Measurements from ENCODE around the gene ACSL6.

ACSL6 gene

GRCh38 chr5:132046880-132047299, 35.4 kb upstream of the ACSL6 start:
- no peak for DNase-seq (ENCODE audit: low read depth)

DNA sequence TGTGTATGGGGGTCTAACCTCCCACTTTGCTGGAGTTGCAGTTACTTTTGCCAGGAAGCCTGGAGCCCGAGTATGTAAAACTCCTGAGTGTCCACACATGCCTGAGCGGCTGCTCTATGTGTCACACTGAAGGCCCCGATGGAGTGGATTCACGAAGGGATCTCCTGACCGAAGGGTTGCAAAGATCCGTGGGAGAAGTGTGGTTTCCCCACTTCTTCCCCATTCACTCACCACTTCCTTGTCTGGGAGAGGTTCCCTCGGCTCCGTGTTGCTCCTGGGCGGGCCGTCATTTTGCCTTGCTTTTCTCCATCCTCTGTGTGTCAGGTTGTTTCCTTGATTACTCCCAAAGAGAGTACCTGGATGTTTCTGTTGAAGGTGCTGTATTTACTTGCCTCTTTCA, 32.7 kb upstream of the ACSL6 start:
- DNase-seq (ENCODE audit: low read depth), result no peak

DNA sequence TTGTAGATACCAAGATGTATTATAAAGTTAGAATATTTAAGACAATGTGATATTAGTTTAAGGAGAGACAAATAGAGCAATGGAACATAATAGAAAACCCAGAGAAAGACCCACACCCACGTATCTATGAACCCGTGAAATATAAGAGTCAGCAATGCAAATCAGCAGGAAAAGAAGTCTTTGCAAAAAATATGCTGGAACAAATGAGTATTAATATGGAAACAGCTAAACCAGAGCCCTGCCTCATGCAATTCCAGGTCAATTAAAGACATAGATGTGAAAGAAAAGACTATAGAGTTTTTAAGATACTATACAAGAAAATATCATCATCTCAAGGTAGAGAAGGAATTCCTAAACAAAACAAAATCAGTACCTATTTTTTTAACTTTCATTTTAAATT, 25.9 kb upstream of the ACSL6 start:
- no peak for DNase-seq (ENCODE audit: low read depth)

DNA sequence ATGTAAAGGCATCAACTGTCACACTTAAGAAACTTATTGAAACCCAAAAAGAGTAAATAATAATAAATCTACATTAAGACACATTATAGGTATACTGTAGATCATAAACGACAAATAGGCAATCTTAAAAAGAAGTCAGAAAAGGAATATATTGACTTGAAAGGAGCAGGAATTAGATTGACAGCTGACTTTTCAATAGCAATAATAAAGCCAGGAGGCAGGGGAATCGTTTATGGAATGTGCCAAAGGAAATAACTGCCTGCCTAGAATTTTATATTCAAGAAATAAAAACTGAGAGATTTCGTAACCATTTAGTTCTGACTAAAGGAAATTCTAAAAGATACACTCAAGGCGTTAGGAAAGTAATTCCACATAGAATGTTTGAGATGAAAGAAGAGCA, 21.7 kb upstream of the ACSL6 start:
- no peak for DNase-seq (ENCODE audit: low read depth)

DNA sequence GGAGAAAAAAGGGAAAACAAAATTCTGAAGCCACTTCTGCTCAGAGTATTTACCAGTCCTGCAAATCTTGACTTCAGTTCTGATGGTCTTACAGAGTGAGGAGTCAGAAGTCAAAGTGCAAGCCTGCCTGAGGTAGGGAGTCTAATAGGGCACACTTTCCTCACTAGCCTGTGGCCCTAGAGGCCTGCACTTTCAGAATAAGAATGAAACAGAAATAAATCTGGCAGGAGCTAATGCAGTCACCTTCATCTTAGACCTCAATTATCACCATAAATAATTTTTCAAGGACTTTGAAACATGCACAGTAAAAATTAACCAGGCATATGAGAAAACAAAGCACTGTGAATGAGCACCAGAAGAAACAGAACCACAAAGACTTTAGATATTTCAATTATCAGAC, 20.7 kb upstream of the ACSL6 start:
- no peak for DNase-seq (ENCODE audit: low read depth)

GRCh38 chr5:132030610-132031009, 19.2 kb upstream of the ACSL6 start:
- no peak for DNase-seq (ENCODE audit: low read depth)

DNA sequence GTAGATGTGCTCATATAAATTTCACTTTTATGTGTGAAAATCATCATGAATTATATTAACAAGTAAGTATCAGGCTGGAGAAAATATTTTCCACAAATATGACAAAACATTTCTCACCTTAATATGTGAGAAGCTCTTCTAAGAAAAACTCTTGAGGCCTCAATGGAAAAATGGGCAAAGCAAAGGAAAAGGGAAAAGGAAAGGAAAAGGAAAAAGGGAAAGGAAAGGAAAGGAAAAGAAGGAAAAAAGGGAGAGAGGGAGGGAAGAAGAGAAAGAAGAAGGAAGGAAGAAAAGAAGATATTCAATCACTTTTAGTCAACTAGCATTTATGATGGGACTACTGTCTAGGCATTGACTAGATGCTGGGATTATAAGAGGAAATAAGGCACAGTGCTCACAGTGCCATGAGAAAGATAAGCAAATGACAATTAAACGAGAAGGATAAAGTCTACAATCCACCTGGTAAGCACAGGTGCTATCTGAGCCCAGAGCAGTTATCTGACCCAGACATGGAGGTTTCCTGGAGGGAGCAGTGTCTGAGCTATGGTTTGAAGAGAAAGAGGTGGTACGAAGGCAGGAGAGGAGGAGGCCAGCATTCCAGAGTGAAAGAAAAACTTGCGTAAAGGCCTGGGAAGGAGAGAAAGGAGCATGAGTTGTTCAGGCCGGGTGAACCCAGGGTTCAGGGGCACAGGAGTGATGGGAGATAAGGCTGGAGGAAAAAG, 18.3 kb upstream of the ACSL6 start:
- DNase-seq (ENCODE audit: low read depth), result no peak

- no peak for DNase-seq (ENCODE audit: low read depth)
These were observed 15.6 kb upstream of the ACSL6 start for GRCh38 chr5:132027027-132027426.

DNA sequence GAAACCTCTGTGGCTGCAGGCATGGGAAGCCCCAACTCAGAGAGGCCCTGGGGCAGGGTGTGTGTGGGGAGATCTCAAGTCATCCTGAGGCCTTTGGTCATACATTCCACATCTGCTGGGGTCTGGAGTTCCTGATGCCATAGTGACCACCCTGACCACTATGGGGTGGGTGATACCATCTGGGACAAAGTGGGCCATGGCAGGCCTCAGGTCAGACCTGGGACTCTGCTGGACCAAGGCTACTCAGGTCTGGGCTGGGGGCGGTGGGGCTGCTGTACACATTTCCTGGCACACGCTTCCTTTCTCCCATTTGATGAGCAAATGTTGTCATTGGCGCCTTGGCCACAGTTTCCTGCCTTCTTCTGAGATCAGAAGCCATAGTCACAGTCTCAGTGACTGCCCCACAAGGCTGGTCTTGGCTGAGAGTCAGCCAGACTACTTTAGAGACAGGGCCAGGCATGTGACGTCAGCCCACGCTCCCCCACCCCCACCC, 15.1 kb upstream of the ACSL6 start:
- no peak for DNase-seq (ENCODE audit: low read depth)

DNA sequence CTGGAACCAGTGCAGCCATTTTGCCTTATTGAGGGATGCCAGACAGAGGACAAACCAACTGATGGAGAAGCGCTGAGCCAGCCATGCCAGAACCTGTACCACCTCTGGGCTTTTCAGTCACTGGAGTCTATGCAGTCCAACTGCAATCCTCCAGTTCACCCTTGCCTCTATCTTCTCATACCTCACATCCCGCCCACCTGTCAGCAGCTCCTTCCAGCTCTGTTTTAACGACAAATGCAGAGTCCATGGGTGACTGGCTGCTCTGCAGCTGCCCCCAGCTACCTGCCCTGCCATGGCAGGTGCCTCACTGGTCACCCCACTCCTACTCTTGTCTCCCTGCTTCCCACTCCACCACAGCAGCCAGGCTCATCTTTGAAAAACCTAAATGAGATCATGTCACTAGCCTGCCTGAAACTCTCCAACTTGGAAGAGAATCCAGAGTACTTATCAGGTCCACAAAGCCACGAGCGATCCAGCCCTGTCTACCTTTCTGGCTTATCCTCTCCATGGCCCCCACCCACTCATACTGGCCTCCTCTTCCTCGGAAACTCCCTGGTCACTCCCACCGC, 14.0 kb upstream of the ACSL6 start:
- no peak for DNase-seq (ENCODE audit: low read depth)

DNA sequence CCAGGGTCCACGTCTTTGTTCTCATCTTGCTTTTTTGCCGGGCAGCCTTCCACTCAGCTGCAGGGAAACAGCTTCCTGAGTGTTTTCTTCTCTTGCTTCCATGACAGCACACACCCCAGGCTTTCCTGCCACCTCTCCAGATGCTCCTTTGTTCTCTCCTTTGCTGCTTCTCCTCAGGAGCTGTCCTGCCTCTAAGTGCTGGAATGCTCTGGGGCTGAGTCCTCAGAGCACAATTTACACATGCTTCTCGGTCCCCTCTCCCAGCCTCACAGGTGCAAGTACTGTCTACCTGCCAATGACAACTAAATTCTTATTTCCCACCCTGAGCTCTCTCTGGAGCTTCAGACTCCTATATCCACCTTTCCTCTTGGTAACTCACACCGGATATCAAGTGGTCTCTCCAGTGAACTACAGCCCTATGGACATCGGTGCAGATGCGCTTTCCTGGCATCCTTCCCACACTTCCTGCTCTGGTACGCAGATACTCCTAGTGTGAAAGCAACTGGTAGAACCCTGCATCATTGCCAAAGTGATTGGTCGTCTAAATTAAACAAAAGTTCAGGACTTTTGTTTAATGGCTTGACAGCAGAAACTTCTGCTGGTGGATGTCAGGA, 13.4 kb upstream of the ACSL6 start:
- DNase-seq (ENCODE audit: low read depth), result no peak

GRCh38 chr5:132024117-132024435, 12.6 kb upstream of the ACSL6 start:
- no peak for DNase-seq (ENCODE audit: low read depth)

- DNase-seq (ENCODE audit: low read depth), result no peak
These were observed 12.0 kb upstream of the ACSL6 start for GRCh38 chr5:132023258-132024116.

DNA sequence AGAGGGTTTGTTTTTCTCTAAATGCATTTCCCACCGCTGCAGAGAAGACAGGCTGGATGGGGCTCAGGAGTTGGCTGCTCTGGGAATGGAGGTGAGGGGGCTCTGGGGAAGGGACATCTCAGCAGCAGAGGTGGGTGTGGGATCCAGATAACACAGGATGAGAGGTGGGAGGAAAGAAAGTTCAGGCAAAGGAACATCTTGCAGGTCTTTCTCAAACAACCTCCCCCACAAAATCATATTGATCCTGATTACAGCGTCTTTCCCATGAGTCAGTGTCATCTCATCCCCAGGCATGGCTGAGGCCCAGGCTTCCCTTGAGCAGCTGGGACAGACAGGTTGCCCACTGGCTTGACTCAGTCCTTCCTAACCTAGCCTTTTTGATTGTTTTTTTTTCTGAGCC, 11.3 kb upstream of the ACSL6 start:
- no peak for DNase-seq (ENCODE audit: low read depth)

DNA sequence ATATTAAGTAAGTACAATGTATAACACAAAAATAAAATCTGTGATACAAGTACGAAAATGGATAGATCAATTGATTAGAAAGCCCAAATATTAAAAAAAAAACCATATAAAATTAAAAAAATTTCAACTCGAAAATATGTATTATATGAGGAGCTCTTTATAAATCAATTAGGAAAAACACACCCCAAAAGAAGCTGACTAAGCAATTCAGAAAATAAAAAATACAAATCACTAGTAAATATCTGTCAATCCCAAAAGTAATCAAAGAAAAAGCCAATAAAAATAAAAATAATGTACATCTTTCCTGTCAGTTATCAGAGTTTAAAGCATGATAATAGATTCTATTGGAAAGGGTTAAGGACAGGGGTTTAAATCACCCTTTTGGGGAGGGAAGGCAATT, 10.2 kb upstream of the ACSL6 start:
- no peak for DNase-seq (ENCODE audit: low read depth)

DNA sequence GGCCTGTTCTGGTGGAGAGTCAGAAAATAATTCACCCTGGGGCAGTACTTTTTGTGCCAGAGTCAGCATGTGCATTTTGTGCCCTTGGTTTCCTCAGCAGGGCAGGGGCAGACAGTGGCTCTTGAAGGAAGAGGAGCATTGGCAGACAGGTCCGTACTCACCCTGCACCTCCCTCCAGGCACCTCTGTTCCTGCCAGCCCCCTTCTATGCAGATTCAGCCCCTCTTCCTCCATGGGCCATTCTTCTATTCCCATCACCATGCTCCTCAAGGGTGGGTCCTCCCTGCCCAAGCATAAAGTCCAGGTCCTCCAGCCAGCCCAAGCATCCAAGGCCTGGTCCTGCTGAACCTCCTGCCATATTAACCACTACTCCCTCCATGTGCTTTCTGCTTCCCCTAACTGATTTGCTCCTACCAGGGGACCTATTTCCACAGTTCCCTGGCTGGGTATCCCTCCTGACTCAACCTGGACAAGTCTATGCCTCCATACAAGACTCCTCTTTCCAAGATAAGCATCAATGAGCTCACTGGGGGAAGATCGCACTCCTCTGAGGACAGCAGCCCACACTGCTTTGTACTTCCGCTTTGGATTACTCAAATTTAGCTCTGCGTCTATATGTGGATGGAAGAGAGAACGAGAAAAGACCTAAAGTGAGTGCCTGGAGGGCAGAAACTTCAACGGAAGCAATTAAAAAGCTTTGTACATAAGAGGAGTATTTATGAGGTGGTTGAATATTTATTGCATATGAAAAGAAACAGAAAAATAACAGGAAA, 9.3 kb upstream of the ACSL6 start:
- DNase-seq (ENCODE audit: low read depth), result no peak

GRCh38 chr5:132019857-132020555, 8.5 kb upstream of the ACSL6 start:
- DNase-seq (ENCODE audit: low read depth), result peak; percentile 56

GRCh38 chr5:132019337-132019736, 7.9 kb upstream of the ACSL6 start:
- DNase-seq (ENCODE audit: low read depth), result no peak

DNA sequence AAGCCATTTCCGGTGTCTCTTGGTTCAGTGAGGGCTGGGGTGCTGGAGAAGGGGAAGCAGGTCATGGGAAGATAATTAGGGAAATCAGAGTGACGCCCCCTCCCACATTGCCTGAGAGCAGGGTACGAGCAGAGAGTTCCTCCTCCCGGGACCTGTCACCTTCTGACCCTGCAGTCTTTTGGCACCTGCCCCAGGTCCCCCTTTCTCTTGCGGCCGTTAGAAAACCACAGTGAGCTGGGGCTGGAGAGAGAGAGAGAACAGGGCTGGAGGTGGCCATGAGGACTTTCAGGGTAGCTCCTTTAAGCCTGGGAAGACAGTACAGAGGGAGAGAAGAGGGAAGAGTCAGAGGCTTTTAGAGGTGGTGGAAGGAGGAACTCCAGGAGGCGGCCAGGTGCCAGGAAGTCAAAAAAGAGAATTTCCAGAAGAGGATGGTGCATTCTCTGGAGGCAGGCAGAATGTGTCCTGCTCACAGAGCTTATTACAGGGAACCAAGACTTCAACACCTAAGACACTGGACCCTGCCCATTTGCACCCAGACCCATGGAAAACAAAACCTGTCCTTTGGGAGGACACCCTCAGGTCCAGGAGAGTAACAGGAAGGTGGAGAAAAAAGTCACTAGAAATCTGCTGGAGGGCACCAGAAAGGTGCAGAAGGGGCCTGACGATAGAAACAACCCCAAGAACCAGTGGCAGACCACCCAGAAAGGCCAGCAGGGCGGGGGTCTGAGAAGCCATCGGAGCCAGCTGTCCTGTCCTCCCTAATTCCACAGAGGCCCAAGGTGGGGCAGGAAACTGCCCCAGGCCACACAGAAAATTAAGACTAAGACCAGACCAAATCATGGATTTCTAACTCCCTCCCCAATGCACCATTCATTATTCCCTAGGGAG, 6.5 kb upstream of the ACSL6 start:
- DNase-seq (ENCODE audit: low read depth), result no peak

GRCh38 chr5:132017316-132017715, 5.9 kb upstream of the ACSL6 start:
- DNase-seq (ENCODE audit: low read depth), result no peak

All from stimulated activated CD8-positive, alpha-beta memory T cell treated with anti-CD3 and anti-CD28 coated beads, Interleukin-4, amount 100 ng/mL, for 24 hours (primary cell).